ENCODE data around the gene GRAP. TPM values are rescaled to one million over a fixed set of nuclear protein-coding genes. Genes with fewer than 3 reads are reported as not detected.
"Not testable (repeated sequence)": the region's sequence is repeated elsewhere in the genome, so short reads cannot be mapped to it uniquely, and the experiment has no call there.

The GRAP gene
- total and polyA plus RNA-seq, 10 of the 15 experiments (the other 5 are each of a cell fraction or from before 2014, with no cell fraction given) = 0.58 to 78.3 (median 36.6) TPM

DNA sequence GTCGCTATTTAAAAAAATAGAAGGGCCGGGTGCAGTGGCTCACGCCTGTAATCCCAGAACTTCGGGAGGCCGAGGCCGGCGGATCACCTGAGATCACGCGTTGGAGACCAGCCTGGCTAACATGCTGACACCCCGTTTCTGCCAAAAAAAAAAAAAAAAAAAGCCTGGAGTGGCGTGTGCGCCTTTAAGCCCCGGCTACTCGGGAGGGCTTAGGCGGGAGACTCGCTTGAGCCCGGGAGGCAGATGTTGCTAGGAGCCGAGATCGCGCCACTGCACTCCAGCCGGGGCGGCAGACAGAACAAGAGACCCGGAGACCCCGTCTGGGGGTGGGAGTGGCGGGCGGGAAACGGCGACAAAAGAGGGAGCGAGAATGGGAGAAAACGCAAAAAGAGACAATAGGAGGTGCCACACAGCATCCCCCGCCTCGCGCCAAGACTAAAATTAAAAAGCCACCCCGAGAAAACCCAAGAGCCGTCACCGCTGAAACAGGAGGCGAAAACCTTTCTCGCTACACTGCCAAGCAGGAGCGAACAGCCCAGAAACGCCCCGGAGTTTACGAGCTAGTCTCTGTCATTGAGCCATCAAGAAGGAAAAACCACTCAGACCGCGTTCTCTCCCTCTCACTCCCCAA, 16.7 kb upstream of the GRAP start (continued):
- TF ChIP-seq, protein P1, sequence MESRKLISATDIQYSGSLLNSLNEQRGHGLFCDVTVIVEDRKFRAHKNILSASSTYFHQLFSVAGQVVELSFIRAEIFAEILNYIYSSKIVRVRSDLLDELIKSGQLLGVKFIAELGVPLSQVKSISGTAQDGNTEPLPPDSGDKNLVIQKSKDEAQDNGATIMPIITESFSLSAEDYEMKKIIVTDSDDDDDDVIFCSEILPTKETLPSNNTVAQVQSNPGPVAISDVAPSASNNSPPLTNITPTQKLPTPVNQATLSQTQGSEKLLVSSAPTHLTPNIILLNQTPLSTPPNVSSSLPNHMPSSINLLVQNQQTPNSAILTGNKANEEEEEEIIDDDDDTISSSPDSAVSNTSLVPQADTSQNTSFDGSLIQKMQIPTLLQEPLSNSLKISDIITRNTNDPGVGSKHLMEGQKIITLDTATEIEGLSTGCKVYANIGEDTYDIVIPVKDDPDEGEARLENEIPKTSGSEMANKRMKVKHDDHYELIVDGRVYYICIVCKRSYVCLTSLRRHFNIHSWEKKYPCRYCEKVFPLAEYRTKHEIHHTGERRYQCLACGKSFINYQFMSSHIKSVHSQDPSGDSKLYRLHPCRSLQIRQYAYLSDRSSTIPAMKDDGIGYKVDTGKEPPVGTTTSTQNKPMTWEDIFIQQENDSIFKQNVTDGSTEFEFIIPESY (IDR thresholded peaks at IDR 0.05) = 0 out of 2 replicates have a peak, but pooled peaks have one; percentile 58
- TF ChIP-seq, protein P2, sequence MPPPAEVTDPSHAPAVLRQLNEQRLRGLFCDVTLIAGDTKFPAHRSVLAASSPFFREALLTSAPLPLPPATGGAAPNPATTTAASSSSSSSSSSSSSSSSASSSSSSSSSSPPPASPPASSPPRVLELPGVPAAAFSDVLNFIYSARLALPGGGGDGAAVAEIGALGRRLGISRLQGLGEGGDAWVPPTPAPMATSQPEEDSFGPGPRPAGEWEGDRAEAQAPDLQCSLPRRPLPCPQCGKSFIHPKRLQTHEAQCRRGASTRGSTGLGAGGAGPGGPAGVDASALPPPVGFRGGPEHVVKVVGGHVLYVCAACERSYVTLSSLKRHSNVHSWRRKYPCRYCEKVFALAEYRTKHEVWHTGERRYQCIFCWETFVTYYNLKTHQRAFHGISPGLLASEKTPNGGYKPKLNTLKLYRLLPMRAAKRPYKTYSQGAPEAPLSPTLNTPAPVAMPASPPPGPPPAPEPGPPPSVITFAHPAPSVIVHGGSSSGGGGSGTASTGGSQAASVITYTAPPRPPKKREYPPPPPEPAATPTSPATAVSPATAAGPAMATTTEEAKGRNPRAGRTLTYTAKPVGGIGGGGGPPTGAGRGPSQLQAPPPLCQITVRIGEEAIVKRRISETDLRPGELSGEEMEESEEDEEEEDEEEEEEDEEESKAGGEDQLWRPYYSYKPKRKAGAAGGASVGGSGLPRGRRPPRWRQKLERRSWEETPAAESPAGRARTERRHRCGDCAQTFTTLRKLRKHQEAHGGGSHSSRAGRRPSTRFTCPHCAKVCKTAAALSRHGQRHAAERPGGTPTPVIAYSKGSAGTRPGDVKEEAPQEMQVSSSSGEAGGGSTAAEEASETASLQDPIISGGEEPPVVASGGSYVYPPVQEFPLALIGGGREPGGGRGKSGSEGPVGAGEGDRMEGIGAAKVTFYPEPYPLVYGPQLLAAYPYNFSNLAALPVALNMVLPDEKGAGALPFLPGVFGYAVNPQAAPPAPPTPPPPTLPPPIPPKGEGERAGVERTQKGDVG (CRISPR knock-in tag; IDR thresholded peaks at IDR 0.05) = peak; percentile 99
- TF ChIP-seq SMAD1 (IDR thresholded peaks at IDR 0.05; ENCODE audit: low read depth, partially characterized antibody) (peak; percentile 99), PML (IDR thresholded peaks at IDR 0.05; ENCODE audit: low read length) (peak; percentile 85), ZNF207 (IDR thresholded peaks at IDR 0.05; ENCODE audit: borderline replicate concordance) (peak; percentile 40; the same call in 1 of the 2 replicates), EED (IDR thresholded peaks at IDR 0.05; ENCODE audit: low read depth) (peak; percentile 54)

DNA sequence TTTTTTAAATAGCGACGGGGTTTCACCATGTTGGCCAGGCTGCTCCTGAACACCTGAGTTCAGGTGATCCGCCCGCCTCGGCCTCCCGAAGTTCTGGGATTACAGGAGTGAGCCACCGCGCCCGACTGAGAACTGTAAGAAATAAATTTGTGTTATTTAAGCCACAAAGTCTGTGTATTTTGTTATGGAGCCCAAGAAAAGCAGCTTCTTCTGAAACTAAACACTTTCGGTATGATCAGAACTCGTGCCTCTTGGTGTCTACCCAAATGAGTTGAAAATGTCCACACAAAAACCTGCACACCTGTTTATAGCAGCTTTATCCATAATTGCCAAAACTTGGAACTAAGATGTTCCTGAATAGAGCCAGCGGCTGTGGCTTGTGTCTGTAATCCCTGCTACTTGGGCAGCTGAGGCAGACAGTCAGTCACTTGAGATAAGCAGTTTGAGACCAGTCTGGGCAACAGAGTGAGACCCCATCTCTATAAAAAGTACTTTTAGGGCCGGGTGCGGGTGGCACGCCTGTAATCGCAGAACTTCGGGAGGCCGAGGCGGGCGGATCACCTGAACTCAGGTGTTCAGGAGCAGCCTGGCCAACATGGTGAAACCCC, 16.1 kb upstream of the GRAP start:
- RAD21 ChIA-PET (ENCODE audit: unreplicated experiment); H3K4me2 ChIP-seq (ENCODE audit: control insufficient read depth, insufficient read depth); H3K9ac ChIP-seq (ENCODE audit: control insufficient read depth, insufficient read depth, low read length); H3K27ac ChIP-seq (ENCODE audit: control insufficient read depth, insufficient read depth); H2AFZ ChIP-seq (ENCODE audit: control insufficient read depth, low read depth, low read length); H3K27me3 ChIP-seq (replicated peaks in 1 of 2; ENCODE audit: control insufficient read depth in 2 of 2, insufficient read depth in 2 of 2, low read length in 1 of 2); H3K9me3 ChIP-seq (replicated peaks; ENCODE audit: control insufficient read depth, insufficient read depth, low read length); in situ Hi-C loops (cut with MboI); H3K79me2 ChIP-seq (ENCODE audit: control insufficient read depth, insufficient read depth, low read length); BruUV-seq (replicated peaks); H3K4me3 ChIP-seq; SMC1A ChIA-PET (ENCODE audit: uncharacterized antibody, unreplicated experiment); H3K36me3 ChIP-seq (ENCODE audit: control insufficient read depth in 2 of 2, insufficient read depth in 2 of 2, low read length in 1 of 2); H4K20me1 ChIP-seq (ENCODE audit: control insufficient read depth, insufficient read depth); H3K4me1 ChIP-seq (ENCODE audit: control insufficient read depth, insufficient read depth, low read length); POLR2A ChIA-PET; DNase-seq (ENCODE audit: low read depth, low spot score); intact Hi-C loops (cut with micrococcal nuclease; ENCODE audit: unreplicated experiment); FAIRE-seq; CTCF ChIA-PET: not testable (repeated sequence)
- no CpG with 5 or more reads among the region's 20 CpGs for WGBS (ENCODE audit: insufficient coverage, insufficient replicate concordance, low lambda C conversion rate, missing lambda C conversion rate)
- ATAC-seq = peak; percentile 89
